EL (cell line): ENCODE data around the gene HNRNPUL2.
"Not testable (repeated sequence)": the region's sequence is repeated elsewhere in the genome, so short reads cannot be mapped to it uniquely, and the experiment has no call there.

ENCODE experiments used
- DNase-seq: peaks from one replicate; pipeline ENCODE4 v3.0.0-alpha.2; 2016

The HNRNPUL2 gene

DNA sequence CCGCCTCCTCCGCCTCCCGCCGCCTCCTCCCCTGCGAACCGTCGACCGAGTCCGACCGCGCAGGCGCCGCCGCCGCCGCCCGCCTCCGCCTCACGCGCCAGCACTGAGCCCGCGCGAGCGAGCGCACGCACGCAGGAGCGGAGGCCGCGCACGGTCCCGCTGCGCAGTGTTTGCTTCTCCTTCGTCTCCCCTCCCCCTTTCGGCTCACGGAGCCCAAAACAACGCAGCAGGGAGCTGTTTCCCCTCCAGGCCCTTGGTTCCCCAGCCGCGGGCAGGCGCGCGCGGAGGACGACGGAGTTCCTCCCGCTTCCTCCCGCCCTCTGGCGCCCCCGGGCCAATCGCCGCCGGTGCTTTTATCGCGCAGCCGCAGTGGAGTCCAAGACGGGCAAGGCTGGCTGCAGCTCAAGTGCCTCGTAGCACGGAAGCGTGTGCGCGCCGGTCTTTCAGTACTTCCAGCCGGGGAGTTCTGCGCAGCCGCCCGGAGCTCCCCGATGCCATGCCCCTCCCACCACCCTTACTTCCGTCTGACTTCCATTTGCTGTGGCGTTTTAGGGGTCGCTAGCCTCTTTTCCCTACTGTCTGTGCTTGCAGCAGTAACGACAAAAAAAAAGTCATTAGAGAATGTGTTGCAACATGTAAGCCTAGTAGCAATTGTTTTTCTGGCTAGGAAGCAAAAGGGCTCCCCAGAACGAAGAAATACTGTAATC lies at the start of gene HNRNPUL2:
Gene HNRNPUL2, minus strand, starts transcription at position 293 of the 707 bp plus-strand sequence. CDS start 301 bp downstream, outside the sequence.
- DNase-seq = peak; percentile 99

- no peak for DNase-seq
Observed at GRCh38 chr11:62775646-62776045, 48.4 kb upstream of the HNRNPUL2 start.

- no peak for DNase-seq
Observed at GRCh38 chr11:62774407-62774806, 47.1 kb upstream of the HNRNPUL2 start.

- DNase-seq = peak; percentile 98
Observed at GRCh38 chr11:62771144-62772021, 44.1 kb upstream of the HNRNPUL2 start, which contains the start of gene TAF6L. TAF6L (plus strand) TSS chr11:62771396; CDS start chr11:62775784, 4,388 bp downstream.

DNA sequence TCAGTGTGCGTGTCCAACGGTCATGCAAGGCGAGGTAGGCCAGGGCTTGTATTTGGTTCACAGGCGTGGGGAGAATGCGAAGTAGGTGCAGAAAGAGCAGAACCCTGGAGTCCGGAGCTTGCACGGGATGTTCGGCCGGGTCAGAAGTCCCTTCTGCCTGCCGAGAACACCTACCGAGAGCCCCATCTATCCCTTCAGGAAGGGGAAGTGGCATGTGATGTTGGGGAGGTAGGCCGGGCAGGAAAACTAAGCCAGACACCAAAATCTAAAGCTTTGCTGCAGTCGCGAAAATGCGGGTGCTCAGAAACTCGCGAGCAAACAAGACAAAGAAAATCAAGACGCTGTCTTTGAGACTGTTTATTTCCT lies 43.5 kb upstream of the HNRNPUL2 start:
- no peak for DNase-seq

- DNase-seq = not testable (repeated sequence)
Observed at GRCh38 chr11:62760867-62761227, 33.6 kb upstream of the HNRNPUL2 start.

DNA sequence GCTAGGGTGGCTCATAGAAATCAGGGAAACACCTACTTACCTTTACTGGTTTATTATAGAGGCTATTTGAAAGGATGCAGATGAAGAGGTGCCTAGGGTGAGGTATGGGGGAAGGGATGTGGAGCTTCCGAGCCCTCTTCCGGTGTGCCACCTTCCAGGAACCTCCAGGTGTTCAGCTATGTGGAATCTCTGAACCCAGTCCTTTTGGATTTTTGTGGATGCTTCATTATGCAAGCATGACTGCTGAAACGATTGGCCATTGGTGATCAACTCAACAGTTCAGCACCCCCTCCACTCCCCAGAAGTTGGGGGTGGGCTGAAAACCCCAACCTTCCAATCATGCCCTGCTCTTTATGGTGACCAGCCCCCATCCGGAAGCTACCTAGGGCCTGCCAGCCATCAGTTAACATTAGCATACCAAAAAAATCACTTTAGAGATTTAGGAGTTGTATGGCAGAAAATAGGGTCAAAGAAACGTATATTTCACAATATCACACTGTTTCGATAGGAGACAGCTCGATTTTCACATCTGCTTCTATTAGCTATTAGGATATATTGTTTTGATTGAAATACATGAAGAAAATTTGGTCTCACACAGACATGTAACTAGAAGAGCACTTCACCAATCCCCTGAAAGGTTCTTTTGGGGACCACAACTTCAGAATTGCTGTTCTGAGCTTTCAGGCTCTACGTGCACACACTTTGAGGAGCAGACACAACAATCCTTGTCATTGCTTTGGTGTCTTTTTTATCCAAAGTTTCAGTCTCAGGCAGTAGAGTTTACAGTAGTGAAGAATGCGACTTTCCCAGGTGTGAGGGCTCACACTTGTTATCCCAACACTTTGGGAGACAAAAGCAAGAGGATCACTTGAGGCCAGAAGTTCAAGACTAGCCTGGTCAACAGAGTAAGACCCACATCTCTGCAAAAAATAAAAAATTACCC lies 30.9 kb upstream of the HNRNPUL2 start:
- no peak for DNase-seq

DNA sequence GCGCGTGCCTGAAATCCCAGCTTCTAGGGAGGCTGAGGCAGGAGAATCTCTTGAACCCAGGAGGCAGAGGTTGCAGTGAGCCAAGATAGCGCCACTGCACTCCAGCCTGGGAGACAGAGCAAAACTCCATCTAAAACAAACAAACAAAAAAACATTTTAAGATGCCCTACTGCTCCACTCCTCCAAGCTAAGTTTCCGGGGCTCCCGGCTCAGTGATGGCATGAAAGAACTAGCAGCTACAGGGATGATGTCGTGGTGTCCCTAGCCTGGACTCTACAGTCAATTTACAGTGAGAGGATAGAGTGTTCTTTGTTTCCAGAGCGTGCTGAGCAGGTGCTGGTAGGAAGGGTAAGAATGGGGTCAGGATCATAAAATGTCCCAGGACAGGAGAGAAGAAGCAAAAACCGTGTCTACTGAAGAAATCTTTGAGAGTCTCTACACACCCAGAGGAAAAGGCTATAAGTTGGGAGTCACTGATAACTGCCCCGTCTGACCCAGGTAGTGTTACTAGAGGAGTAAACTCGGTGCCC lies 27.9 kb upstream of the HNRNPUL2 start:
- DNase-seq = no peak

DNA sequence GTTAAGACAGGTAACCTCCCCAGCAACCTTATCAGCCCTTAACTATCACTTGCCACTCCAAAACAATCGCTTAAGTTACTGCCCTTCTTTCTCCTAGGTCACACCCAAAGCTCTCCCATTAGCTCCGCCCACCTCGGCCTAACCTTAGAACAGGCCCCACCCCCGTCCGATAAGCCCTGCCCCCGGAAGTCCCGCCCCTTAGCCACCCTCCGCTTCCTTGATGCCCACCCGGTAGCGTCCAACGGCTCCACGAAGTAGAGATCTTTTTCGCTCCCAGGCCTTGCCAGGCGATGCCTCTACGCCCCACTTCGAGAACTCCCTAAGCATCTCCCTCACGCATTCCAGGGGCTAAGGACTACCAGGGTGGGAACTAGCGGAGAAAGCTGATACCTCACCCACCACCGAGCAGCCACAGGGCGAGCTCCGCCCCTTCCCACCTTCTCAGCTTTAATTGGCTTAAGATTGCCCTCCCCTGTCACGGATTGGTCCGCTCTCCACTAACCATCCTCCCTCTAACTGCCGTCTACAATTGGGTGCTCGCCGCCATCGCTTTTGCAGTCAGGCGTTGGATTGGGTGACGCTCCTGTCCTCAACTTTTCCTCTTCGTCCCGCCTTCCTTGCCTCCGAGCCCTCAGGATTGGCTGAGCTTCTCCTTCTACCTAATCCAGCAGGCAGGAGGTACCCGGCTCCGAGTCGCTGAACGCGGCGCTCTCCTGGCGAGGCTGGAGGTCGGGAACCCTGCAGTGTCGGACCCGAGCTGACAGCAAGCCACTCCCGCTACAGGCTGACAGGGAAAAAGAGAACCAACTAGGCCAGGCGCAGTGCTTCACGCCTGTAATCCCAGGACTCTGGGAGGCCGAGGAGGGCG lies 26.7 kb upstream of the HNRNPUL2 start, which contains the start of gene ZBTB3:
Gene ZBTB3, minus strand, starts transcription at position 425 of the 868 bp plus-strand sequence. CDS start 496 bp downstream, outside the sequence.
- peak; percentile 99 for DNase-seq

GRCh38 chr11:62752994-62753735 lies 25.9 kb upstream of the HNRNPUL2 start:
- DNase-seq = no peak

DNA sequence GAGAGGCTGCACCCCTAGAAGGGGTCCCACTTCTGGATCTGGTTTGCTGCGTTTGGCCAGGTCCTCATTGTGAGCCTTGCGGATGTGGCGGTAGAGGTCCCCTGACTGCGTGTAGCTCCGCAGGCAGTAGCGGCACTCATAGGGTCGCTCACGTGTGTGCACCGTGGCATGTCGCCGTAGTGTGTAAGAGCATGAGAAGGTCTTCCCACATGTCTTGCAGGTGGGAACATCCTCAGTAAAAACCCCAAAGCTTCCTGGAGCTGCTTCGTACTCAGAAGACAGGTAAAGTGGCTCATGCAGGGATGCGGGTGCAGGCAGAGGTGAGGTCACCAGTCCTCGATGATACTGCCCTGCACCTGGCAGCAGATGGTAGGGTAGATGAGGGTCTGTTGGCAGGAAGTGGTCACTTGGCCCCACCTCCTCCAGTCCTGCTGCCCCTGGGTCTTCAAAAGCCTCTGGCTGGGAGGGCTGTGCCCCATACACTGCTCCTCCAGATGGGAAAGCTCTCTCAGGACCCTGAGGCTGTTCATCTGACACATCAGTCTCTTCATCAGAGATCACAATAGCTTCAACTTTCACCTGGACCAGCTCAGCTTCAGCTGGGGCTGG lies 25.0 kb upstream of the HNRNPUL2 start:
- no peak for DNase-seq

DNA sequence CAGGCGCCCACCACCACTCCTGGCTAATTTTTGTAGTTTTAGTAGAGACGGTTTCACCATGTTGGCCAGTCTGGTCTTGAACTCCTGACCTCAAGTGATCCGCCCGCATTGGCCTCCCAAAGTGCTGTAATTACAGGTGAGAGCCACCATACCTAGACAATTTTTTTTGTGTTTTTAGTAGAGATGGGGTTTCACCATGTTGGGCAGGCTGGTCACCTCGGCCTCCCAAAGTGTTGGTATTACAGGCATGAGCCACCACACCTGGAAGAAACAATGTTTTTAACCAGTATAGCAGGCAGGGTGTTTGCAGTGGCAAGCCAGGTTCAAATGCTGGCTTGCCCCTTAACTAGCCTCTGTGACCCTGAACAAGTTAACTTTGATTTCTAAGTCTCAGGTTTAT lies 22.7 kb upstream of the HNRNPUL2 start:
- DNase-seq = not testable (repeated sequence)

DNA sequence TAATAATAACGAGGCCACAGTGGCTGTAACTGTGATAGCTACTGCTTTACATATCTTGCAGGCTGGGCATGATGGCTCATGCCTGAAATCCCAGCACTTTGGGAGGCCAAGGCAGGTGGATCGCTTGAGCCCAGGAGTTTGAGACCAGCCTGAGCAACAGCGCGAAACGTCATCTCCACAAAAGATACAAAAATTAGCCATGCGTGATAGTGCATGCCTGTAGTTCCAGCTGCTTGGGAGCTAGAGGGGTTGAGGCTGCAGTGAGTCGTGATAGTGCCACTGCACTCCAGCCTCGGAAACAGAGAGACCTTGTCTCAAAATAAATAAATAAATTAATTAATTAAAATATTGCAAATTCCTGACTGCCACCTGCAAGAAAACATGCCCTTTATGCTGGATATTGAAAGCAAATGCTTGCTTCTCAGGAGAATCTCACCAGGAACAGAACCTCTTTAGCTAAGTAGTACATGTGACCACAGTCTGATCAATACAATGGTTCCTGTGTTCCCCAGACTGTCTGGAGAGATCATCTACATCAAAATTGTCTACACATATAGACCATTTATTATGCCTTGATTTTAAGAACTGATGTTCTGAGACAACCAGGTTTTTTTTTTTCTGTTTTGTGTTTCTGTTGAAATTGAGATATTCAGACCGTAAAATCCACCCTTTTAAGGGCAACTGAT lies 20.4 kb upstream of the HNRNPUL2 start:
- no peak for DNase-seq

DNA sequence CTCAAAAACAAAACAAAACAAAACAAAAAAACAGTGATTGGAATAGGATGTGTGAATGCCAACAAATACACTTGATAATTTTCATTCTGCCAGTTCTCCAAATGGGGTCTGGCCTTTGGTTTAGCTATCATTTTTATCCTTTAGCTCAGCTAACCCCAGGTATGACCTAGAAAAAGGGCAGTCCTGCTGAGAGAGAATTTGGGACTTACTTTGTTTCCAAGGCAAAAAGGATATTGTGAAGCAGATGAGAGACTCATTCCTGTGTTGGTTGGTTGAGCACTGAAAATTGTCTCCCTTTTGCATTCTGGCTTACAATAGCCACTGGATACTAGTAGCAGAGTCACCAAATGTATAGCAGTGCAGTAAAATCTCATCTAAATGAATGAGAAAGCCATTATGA lies 9.9 kb upstream of the HNRNPUL2 start:
- DNase-seq = no peak

DNA sequence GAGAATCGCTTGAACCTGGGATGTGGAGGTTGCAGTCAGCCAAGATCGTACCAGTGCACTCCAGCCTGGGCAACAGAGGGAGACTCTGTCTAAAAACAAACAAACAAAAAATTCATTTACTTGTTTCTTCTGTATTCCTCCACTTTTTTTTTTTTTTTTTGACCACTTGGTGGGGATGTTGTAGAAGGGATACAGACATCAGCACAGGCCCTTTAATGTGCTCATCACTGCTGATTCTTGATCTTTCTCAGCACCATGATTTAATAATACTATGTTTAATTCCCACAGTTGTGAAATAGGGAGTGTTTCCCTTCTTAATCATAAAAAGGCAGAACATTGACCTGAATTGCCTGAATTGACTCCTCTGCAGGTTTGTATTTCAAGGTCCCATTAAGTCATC lies 5.6 kb upstream of the HNRNPUL2 start:
- peak; percentile 38 for DNase-seq

GRCh38 chr11:62730076-62730475 lies 2.8 kb upstream of the HNRNPUL2 start:
- DNase-seq = not testable (repeated sequence)

DNA sequence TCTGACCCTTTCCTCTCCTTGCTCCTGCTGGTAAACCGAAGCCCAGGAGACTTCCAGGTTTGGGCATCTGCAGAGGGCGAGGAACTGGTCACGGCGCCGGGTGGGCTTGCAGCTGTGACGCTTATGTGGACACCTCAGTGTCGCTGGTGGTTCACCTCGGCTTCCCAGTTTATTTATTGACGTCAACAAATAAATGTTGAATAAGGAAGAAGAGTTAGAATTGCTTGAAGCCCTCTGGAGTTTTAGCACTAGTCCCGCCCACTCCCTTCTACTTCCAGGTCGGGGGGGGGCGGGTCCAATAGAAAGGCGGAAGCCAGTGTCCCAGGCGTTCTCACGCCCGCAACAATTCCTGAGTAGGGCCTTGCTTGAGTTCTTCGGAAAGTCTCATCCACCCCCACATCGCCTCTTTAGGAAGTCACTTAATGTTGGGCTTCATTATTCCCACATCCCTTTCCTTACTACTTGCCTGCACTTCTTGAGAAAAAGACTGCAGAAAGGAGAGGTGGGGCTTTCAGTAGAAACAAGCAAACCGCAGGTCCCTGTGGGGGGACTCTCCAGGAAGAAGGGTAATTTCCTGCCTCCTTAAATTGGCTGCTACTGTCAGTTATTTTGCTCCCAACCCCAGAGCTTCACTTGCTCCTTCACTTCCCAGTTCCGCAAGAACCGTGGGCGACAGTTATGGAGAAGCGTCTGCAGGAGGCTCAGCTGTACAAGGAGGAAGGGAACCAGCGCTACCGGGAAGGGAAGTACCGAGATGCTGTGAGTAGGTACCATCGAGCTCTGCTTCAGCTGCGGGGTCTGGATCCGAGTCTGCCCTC lies 1.1 kb upstream of the HNRNPUL2 start, which contains the start of gene TTC9C:
Gene TTC9C, plus strand, starts transcription at position 316 of the 818 bp plus-strand sequence. Its CDS starts 363 bp downstream, at position 679.
- DNase-seq = peak; percentile 93

- peak; percentile 99 for DNase-seq
Observed at GRCh38 chr11:62727872-62728170, 564 bp upstream of the HNRNPUL2 start.

DNA sequence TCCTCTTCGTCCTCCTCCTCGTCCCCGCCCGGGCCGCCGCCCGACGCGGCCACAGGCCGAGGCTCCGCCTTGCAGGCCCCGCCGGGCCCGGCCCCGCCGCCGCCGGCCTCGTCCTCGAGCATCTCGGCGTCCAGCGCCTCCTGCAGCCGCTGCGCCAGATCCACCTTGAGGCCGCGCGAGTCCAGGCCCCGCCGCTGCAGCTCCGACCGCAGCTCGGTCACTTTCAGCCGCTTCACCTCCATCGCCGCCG lies 417 bp downstream of the HNRNPUL2 start:
- no peak for DNase-seq
